H1 (cell line): ENCODE data around the gene ZNF837. TPM values are rescaled to one million over a fixed set of nuclear protein-coding genes. Genes with fewer than 3 reads are reported as not detected.
A peak's percentile ranks its signal among the peaks of the same experiment; 100 is the strongest.

Experiments
- NRF1 ChIP-seq: IDR thresholded peaks from 2 replicates; pipeline ENCODE4 v1.6.1; 2011; ENCODE audit warnings: mild to moderate bottlenecking, low read depth, low read length, improper control_type of control experiment
- polyA plus RNA-seq, 7 experiments: library from polyadenylated mRNA; depleted of rRNA in 3 of 7; stranded (reverse) in 5 of 7; unstranded in 2 of 7; fragments of >200 nt in 5 of 7; fragments of 200-250 nt in 2 of 7; gene quantifications; 1 replicate in 5 of 7; 2 replicates in 1 of 7; 4 replicates in 1 of 7; pipeline versions ENCODE4 v1.2.1 to v1.2.3, GENCODE V29; 2011 to 2013; ENCODE audit warnings: missing spikeins in 2 of 7, mixed read lengths in 2 of 7
- total RNA-seq: library from RNA; stranded (reverse); fragmentation: NEBNext Ultra II Directional; extraction: Animal tissue kit (Norgen Biotek cat#: 25700); gene quantifications from 2 replicates; pipeline ENCODE4 v1.2.1, GENCODE V29; 2021

Gene ZNF837
- total and polyA plus RNA-seq, 2 of the 8 experiments (the other 6 are each of a cell fraction or from before 2014, with no cell fraction given) = 1.9 to 3.3 TPM

GRCh38 chr19:58400916-58401839 is 20.3 kb upstream of the ZNF837 start (continued):
- peak; percentile 41 for TF ChIP-seq NRF1
